ENCODE data around the gene ZNF425. TPM values are rescaled to one million over a fixed set of nuclear protein-coding genes. Genes with fewer than 3 reads are reported as not detected.

ZNF425 gene
- total and polyA plus RNA-seq, 9 of the 15 experiments (the other 6 are each of a cell fraction or from before 2014, with no cell fraction given), result 0.03 to 0.89 (median 0.54) TPM

- TF ChIP-seq, protein P1, sequence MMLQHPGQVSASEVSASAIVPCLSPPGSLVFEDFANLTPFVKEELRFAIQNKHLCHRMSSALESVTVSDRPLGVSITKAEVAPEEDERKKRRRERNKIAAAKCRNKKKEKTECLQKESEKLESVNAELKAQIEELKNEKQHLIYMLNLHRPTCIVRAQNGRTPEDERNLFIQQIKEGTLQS (IDR thresholded peaks at IDR 0.05), result no peak
- TF ChIP-seq, protein P1 (CRISPR knock-in tag; conservative IDR thresholded peaks at IDR 0.05), result peak; percentile 91
- TF ChIP-seq, protein P2, sequence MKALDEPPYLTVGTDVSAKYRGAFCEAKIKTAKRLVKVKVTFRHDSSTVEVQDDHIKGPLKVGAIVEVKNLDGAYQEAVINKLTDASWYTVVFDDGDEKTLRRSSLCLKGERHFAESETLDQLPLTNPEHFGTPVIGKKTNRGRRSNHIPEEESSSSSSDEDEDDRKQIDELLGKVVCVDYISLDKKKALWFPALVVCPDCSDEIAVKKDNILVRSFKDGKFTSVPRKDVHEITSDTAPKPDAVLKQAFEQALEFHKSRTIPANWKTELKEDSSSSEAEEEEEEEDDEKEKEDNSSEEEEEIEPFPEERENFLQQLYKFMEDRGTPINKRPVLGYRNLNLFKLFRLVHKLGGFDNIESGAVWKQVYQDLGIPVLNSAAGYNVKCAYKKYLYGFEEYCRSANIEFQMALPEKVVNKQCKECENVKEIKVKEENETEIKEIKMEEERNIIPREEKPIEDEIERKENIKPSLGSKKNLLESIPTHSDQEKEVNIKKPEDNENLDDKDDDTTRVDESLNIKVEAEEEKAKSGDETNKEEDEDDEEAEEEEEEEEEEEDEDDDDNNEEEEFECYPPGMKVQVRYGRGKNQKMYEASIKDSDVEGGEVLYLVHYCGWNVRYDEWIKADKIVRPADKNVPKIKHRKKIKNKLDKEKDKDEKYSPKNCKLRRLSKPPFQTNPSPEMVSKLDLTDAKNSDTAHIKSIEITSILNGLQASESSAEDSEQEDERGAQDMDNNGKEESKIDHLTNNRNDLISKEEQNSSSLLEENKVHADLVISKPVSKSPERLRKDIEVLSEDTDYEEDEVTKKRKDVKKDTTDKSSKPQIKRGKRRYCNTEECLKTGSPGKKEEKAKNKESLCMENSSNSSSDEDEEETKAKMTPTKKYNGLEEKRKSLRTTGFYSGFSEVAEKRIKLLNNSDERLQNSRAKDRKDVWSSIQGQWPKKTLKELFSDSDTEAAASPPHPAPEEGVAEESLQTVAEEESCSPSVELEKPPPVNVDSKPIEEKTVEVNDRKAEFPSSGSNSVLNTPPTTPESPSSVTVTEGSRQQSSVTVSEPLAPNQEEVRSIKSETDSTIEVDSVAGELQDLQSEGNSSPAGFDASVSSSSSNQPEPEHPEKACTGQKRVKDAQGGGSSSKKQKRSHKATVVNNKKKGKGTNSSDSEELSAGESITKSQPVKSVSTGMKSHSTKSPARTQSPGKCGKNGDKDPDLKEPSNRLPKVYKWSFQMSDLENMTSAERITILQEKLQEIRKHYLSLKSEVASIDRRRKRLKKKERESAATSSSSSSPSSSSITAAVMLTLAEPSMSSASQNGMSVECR (CRISPR knock-in tag; IDR thresholded peaks at IDR 0.05), result peak; percentile 72
- TF ChIP-seq GABPA (tag; conservative IDR thresholded peaks at IDR 0.05; ENCODE audit: low read depth) (peak; percentile 57), HOXB6 (CRISPR knock-in tag; IDR thresholded peaks at IDR 0.05; ENCODE audit: borderline replicate concordance) (no peak), CREB3L1 (IDR thresholded peaks at IDR 0.05; ENCODE audit: borderline replicate concordance, low read depth) (peak; percentile 77; the same call in 1 of the 2 replicates), RCOR1 (IDR thresholded peaks at IDR 0.05; ENCODE audit: borderline replicate concordance in 1 of 2, low read depth in 2 of 2, low read length in 2 of 2) (peak in 1 of 2 experiments; percentile 87; a peak in 2 of 4 replicates), ZFP30 (CRISPR knock-in tag; IDR thresholded peaks at IDR 0.05; ENCODE audit: borderline replicate concordance) (no peak), SP1 (CRISPR knock-in tag; IDR thresholded peaks at IDR 0.05) (peak; percentile 79), ZNF444 (CRISPR knock-in tag; IDR thresholded peaks at IDR 0.05) (no peak), E2F3 (CRISPR knock-in tag; IDR thresholded peaks at IDR 0.05) (peak; percentile 69; the same call in 1 of the 2 replicates), HEY1 (CRISPR knock-in tag; IDR thresholded peaks at IDR 0.05; ENCODE audit: borderline replicate concordance) (no peak), PPARD (CRISPR knock-in tag; IDR thresholded peaks at IDR 0.05) (no peak), RBM14 (IDR thresholded peaks at IDR 0.05; ENCODE audit: borderline replicate concordance, insufficient read depth, low read depth, low read length) (0 out of 2 replicates have a peak, but pooled peaks have one; percentile 88), JUND (IDR thresholded peaks at IDR 0.05; ENCODE audit: borderline replicate concordance, low read depth, low read length) (peak; percentile 55), JUND (tag; IDR thresholded peaks at IDR 0.05; ENCODE audit: borderline replicate concordance, low read depth, low read length) (no peak; the same call in 2 of the 3 replicates), STAG1 (CRISPR knock-in tag; IDR thresholded peaks at IDR 0.05; ENCODE audit: borderline replicate concordance) (peak; percentile 74)
- TF ChIP-seq, protein P3, sequence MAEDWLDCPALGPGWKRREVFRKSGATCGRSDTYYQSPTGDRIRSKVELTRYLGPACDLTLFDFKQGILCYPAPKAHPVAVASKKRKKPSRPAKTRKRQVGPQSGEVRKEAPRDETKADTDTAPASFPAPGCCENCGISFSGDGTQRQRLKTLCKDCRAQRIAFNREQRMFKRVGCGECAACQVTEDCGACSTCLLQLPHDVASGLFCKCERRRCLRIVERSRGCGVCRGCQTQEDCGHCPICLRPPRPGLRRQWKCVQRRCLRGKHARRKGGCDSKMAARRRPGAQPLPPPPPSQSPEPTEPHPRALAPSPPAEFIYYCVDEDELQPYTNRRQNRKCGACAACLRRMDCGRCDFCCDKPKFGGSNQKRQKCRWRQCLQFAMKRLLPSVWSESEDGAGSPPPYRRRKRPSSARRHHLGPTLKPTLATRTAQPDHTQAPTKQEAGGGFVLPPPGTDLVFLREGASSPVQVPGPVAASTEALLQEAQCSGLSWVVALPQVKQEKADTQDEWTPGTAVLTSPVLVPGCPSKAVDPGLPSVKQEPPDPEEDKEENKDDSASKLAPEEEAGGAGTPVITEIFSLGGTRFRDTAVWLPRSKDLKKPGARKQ (CRISPR knock-in tag; IDR thresholded peaks at IDR 0.05), result no peak
Observed at GRCh38 chr7:149090397-149091195, 35.5 kb downstream of the ZNF425 start, which contains the start of gene ZNF786 (continued).

All from K562 (cell line).